Naive B cell (primary cell): ENCODE results near the gene ARHGAP8. TPM values are rescaled to one million over a fixed set of nuclear protein-coding genes. Genes with fewer than 3 reads are reported as not detected.

Source experiments
- ATAC-seq, 2 donors: fragments of 150-1000 bp; cut with Tn5 transposase; 2 replicates each; pipeline ENCODE4 v1.10.0; 2021; ENCODE audit warnings: low read depth in 2 of 2, mild to moderate bottlenecking in 2 of 2, moderate library complexity in 2 of 2
- DNase-seq: peaks from one replicate; pipeline ENCODE4 v3.0.0; 2022
- H3K27ac Mint-ChIP-seq, 6 donors: one replicate each; pipeline ENCODE4 v1.8.0; 2020 to 2022; ENCODE audit warnings: mild to moderate bottlenecking in 6 of 6, mixed read lengths in 6 of 6, moderate library complexity in 5 of 6, inconsistent platforms in 2 of 6
- H3K27me3 Mint-ChIP-seq, 3 donors: one replicate each; pipeline ENCODE4 v1.8.0; 2021 to 2022; ENCODE audit warnings: mixed read lengths in 3 of 3, mild to moderate bottlenecking in 1 of 3
- H3K36me3 Mint-ChIP-seq, 2 donors: one replicate each; pipeline ENCODE4 v1.8.0; 2020 to 2022; ENCODE audit warnings: mixed read lengths in 2 of 2, inconsistent platforms in 1 of 2, mild to moderate bottlenecking in 1 of 2
- H3K4me1 Mint-ChIP-seq, 3 donors: one replicate each; pipeline ENCODE4 v1.8.0; 2020 to 2022; ENCODE audit warnings: mixed read lengths in 3 of 3, inconsistent platforms in 1 of 3, mild to moderate bottlenecking in 1 of 3, moderate library complexity in 1 of 3
- H3K4me3 Mint-ChIP-seq, 8 donors: one replicate each; pipeline ENCODE4 v1.8.0; 2020 to 2022; ENCODE audit warnings: mild to moderate bottlenecking in 8 of 8, mixed read lengths in 8 of 8, moderate library complexity in 8 of 8, inconsistent platforms in 2 of 8
- H3K9me3 Mint-ChIP-seq, 7 donors: one replicate each; pipeline ENCODE4 v1.8.0; 2020 to 2022; ENCODE audit warnings: mixed read lengths in 7 of 7, mild to moderate bottlenecking in 5 of 7, inconsistent platforms in 2 of 7, moderate library complexity in 1 of 7
- polyA plus RNA-seq, 6 donors: library from polyadenylated mRNA; unstranded; fragments of 300-500 nt; fragmentation: Illumina TruSeq; gene quantifications; one replicate each; pipeline ENCODE4 v1.2.3, GENCODE V29; 2021; ENCODE audit warnings: low read depth in 6 of 6

ARHGAP8 gene
- polyA plus RNA-seq, 6 donors from 2014 or later: 0.17 TPM; not detected in 5

GRCh38 chr22:44883011-44883421, 130.6 kb downstream of the ARHGAP8 start:
- Mint-ChIP-seq H3K36me3 (no peaks in the 10 kb centered on the region), H3K9me3 (peaks cover 0 to 2% (median 0%) of the 10 kb centered on the region in 7 donors)

DNA sequence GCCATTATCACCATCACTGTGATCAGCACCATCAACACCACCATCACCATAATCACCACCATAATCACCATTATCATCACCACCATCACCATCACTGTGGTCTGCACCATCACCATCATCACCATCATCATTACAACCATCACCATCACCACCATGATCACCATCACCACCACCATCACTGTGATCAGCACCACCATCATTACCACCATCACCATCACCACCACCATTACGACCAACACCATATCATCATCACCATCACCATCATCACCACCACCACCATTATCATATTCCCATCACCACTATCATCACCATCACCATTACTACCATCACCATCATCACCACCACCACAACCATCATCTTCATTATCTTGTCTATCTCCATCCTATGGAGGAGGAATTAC, 132.2 kb downstream of the ARHGAP8 start:
- peaks cover 0 to 2% (median 0%) of the 10 kb centered on the region in 7 donors for H3K9me3 Mint-ChIP-seq
- H3K27ac Mint-ChIP-seq: no peak overlapping the region
- DNase-seq (no peak), ATAC-seq (no peak)
- H3K4me1 Mint-ChIP-seq: no peaks in the 10 kb centered on the region
- H3K27me3 Mint-ChIP-seq: no peaks in the 10 kb centered on the region
- no peaks in the 10 kb centered on the region for H3K36me3 Mint-ChIP-seq
- no peak overlapping the region for H3K4me3 Mint-ChIP-seq

More at GRCh38 chr22:44883011-44883421, 130.6 kb downstream of the ARHGAP8 start:
- Mint-ChIP-seq H3K4me3 (no peak overlapping the region), H3K4me1 (no peaks in the 10 kb centered on the region), H3K27me3 (no peaks in the 10 kb centered on the region), H3K27ac (no peak overlapping the region)
- ATAC-seq: no peak
- DNase-seq: no peak

DNA sequence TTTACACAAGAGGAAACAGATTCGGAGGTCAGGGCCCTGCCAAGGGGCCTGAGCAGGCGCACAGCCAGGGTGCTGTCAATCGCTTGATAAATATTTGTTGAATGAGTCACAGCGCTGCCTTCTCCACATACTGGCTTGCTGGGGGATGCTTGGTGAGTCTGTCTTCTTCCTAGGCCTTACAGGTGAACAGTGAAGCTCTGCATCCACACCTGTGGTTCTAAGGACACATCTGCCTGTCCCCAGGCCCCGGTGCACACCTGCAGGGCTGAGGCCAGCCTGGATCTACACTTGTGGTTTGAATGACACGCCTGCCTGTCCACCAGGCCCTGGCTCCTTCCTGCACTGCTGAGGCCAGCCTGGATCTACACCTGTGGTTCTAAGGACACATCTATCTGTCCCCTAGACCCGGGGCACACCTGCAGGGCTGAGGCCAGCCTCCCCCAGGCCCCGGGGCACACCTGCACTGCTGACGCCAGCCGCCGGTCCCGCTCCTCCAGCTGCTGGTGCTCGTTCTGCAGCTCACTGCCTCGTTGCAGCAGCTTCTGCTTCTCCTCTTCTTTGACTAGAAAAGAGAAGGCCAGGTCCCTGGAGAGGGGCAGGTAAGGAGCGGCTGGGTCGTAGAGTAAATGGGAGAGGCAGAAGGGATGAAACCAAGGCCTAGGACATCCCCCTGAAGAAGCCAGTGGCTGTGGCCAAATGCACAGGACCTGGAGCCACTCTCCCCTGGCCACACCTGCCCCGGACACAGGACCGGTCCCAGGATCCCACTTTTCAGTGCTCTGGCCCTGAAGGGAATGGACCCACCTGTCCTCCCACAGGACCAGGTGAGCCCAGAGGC, 132.8 kb downstream of the ARHGAP8 start:
- no peak for DNase-seq
- Mint-ChIP-seq H3K4me3 (no peak overlapping the region), H3K27ac (no peak overlapping the region), H3K36me3 (no peaks in the 10 kb centered on the region), H3K4me1 (no peaks in the 10 kb centered on the region), H3K27me3 (no peaks in the 10 kb centered on the region), H3K9me3 (peaks cover 0 to 2% (median 0%) of the 10 kb centered on the region in 7 donors)
- no peak for ATAC-seq

DNA sequence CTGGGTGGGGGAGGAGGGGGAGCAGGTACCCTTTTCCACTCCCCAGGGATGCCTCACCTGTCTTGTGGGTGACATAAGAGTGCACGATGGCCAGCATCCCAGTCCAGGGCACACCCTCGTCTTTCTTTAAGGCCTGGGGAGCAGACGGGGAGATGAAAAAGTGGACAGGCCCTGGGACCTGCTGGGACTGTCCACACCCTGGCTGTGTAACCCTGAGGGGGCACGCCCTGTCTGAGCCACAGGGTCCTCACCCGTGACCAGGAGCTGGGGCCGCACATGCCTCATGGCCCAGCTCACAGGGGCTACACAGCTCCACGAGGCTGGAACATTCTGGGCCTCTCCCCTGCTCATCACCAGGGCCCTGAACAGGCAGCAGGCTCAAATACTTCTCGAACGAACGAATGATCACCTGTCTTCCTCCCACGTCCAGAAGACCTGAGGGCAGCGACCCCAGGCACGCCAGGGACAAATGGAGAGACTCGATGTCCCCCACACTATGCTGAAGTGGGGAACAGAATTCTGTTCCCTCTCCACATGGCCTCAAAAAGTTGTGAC, 133.5 kb downstream of the ARHGAP8 start:
- peaks cover 0 to 2% (median 0%) of the 10 kb centered on the region in 7 donors for H3K9me3 Mint-ChIP-seq
- no peak for DNase-seq
- no peak overlapping the region for H3K4me3 Mint-ChIP-seq

GRCh38 chr22:44887941-44888366, 135.6 kb downstream of the ARHGAP8 start:
- H3K4me3 Mint-ChIP-seq: no peak overlapping the region
- no peak overlapping the region for H3K27ac Mint-ChIP-seq
- no peak for DNase-seq
- H3K36me3 Mint-ChIP-seq: no peaks in the 10 kb centered on the region
- H3K27me3 Mint-ChIP-seq: no peaks in the 10 kb centered on the region
- no peaks in the 10 kb centered on the region for H3K4me1 Mint-ChIP-seq
- no peak for ATAC-seq
- H3K9me3 Mint-ChIP-seq: no peaks in the 10 kb centered on the region

More for the DNA sequence above, 133.5 kb downstream of the ARHGAP8 start:
- no peaks in the 10 kb centered on the region for H3K27me3 Mint-ChIP-seq
- ATAC-seq: no peak
- H3K27ac Mint-ChIP-seq: no peak overlapping the region
- no peaks in the 10 kb centered on the region for H3K36me3 Mint-ChIP-seq
- H3K4me1 Mint-ChIP-seq: no peaks in the 10 kb centered on the region

GRCh38 chr22:44888491-44889254, 136.3 kb downstream of the ARHGAP8 start:
- Mint-ChIP-seq H3K27ac (no peak overlapping the region), H3K36me3 (no peaks in the 10 kb centered on the region), H3K4me3 (no peak overlapping the region), H3K9me3 (no peaks in the 10 kb centered on the region), H3K27me3 (no peaks in the 10 kb centered on the region), H3K4me1 (no peaks in the 10 kb centered on the region)
- no peak for ATAC-seq
- DNase-seq: no peak

DNA sequence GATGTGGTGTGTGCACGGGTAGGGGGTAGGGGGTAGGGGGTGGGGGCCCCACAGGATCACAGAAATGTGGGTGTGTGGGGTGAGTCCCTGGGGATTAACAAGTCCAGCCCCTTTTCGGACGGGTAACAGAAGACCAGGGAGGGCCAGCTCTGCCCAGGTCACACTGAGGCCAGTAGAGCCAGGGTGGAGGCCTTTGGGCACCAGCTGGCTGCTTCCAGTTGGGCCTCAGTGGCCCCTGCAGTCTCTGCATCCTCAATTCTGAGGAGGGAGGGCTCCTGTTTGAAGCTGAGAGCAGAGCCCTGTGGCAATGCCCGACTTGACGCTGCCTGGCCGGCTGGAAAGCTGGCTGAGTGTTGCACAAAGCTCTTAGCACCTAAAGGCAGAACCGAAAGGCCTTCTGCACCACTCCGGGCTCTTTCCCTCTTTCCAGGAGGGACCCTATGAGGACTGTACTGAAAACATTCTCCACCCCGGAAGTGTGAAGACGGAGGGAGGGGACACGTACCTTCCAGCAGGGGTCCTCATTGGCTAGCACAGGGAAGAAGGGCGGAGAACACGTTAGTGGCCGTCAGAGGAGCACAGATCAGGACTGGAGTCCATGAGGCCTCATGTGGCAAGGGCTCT, 137.0 kb downstream of the ARHGAP8 start:
- no peaks in the 10 kb centered on the region for H3K9me3 Mint-ChIP-seq

DNA sequence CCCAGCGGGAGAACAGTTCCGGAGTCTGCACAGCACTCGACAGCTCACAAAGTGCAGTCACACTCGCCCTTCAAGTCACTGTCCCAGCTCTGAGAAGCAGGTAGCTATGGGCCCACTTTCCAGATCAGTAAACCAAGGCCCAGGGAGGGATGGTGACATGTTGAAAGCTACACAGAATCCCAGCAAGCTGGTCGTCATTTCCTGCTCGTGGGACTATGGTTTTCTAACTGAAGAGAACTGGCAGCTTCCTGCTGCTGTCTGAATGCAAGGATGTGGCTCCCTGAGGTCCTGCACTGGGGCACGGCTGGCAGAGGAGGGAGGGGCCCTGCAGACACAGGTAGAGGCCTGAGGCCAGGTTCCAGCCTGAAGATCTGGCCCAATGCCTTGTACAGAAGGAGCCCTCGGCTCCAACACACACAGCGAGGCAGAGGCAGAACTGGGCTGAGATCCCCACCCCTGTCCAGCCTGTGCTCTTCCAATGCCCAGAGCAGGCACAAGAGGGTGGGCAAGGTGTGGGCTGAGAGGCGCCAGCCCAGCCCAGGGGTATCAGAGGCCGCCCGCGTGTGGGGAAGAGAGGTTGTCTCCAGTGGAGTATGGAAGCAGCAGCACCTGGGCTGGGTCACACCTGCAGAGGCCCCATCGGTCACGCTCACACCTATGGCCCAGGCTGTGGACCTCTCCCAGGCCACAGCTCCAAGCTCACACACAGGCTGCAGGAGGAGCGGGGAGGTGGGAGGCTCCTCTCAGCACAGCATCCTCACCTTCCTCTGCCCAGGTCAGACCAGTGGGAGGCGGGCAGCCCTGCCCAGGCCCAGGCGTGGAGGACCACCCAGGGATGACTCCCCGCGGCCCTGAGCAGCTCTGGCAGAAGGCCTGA, 138.3 kb downstream of the ARHGAP8 start:
- Mint-ChIP-seq H3K27me3 (no peaks in the 10 kb centered on the region), H3K27ac (no peak overlapping the region)
- no peak for ATAC-seq

More for the DNA sequence above, 137.0 kb downstream of the ARHGAP8 start:
- no peak for DNase-seq
- ATAC-seq: no peak
- H3K27me3 Mint-ChIP-seq: no peaks in the 10 kb centered on the region
- H3K36me3 Mint-ChIP-seq: no peaks in the 10 kb centered on the region
- H3K4me1 Mint-ChIP-seq: no peaks in the 10 kb centered on the region
- H3K4me3 Mint-ChIP-seq: no peak overlapping the region
- no peak overlapping the region for H3K27ac Mint-ChIP-seq

GRCh38 chr22:44891293-44891747, 138.9 kb downstream of the ARHGAP8 start:
- H3K36me3 Mint-ChIP-seq: no peaks in the 10 kb centered on the region
- H3K4me1 Mint-ChIP-seq: no peaks in the 10 kb centered on the region
- peak overlapping the region in 1 of 6 donors; percentile 33 for H3K27ac Mint-ChIP-seq
- H3K4me3 Mint-ChIP-seq: no peak overlapping the region
- no peak for ATAC-seq
- no peaks in the 10 kb centered on the region for H3K27me3 Mint-ChIP-seq
- no peak for DNase-seq
- peaks cover 0 to 3% (median 0%) of the 10 kb centered on the region in 7 donors for H3K9me3 Mint-ChIP-seq

More for the DNA sequence above, 138.3 kb downstream of the ARHGAP8 start:
- no peak for DNase-seq
- peaks cover 0 to under 1% (median 0%) of the 10 kb centered on the region in 7 donors for H3K9me3 Mint-ChIP-seq
- no peaks in the 10 kb centered on the region for H3K4me1 Mint-ChIP-seq
- no peak overlapping the region for H3K4me3 Mint-ChIP-seq
- no peaks in the 10 kb centered on the region for H3K36me3 Mint-ChIP-seq

- H3K4me3 Mint-ChIP-seq: no peak overlapping the region
Observed at GRCh38 chr22:44891791-44892190, 139.4 kb downstream of the ARHGAP8 start.

DNA sequence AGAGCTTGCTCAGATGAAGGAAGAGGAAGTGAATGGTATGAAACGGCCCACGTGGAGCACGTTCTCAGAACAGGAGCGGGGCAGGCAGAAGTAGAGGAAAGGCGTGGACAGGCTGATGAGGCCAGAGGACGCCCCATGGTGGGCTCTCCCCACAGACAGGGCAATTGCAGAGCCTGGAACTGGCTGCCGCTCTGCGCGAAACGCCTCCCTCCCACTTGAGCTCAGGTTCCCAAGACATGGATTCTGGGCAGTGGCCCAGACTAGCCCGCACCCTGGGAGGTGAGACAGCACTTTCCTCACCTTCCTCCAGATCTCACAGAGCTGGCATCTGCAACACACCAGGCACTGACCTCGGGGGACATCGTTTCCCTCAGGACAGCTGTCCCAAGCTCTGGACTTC, 139.9 kb downstream of the ARHGAP8 start:
- H3K4me1 Mint-ChIP-seq: no peaks in the 10 kb centered on the region
- no peak overlapping the region for H3K4me3 Mint-ChIP-seq
- DNase-seq: no peak
- peaks cover 0 to 3% (median 0%) of the 10 kb centered on the region in 7 donors for H3K9me3 Mint-ChIP-seq
- H3K27me3 Mint-ChIP-seq: no peaks in the 10 kb centered on the region
- no peak for ATAC-seq
- no peak overlapping the region for H3K27ac Mint-ChIP-seq
- H3K36me3 Mint-ChIP-seq: no peaks in the 10 kb centered on the region

More at GRCh38 chr22:44891791-44892190, 139.4 kb downstream of the ARHGAP8 start:
- peaks cover 0 to 3% (median 0%) of the 10 kb centered on the region in 7 donors for H3K9me3 Mint-ChIP-seq
- DNase-seq (no peak), ATAC-seq (no peak)
- no peak overlapping the region for H3K27ac Mint-ChIP-seq
- no peaks in the 10 kb centered on the region for H3K27me3 Mint-ChIP-seq
- H3K4me1 Mint-ChIP-seq: no peaks in the 10 kb centered on the region
- no peaks in the 10 kb centered on the region for H3K36me3 Mint-ChIP-seq
